Mucosa of stomach (tissue), 1 donor: ENCODE measurements around the gene ANAPC15.

Experiments
- H3K27me3 ChIP-seq: one replicate; pipeline ENCODE4 v1.7.0; 2013; ENCODE audit warnings: mild to moderate bottlenecking, low read length; ENCODE audit not compliant: control insufficient read depth, insufficient read depth
- H3K36me3 ChIP-seq: one replicate; pipeline ENCODE4 v1.7.0; 2013; ENCODE audit warnings: low read length; ENCODE audit not compliant: control insufficient read depth, insufficient read depth
- H3K4me1 ChIP-seq: one replicate; pipeline ENCODE4 v1.7.0; 2013; ENCODE audit warnings: mild to moderate bottlenecking, low read length; ENCODE audit not compliant: control insufficient read depth, insufficient read depth
- H3K4me3 ChIP-seq: one replicate; pipeline ENCODE4 v1.7.0; 2013; ENCODE audit warnings: low read length
- H3K9ac ChIP-seq: one replicate; pipeline ENCODE4 v1.7.0; 2013; ENCODE audit warnings: mild to moderate bottlenecking, low read length, moderate library complexity
- H3K9me3 ChIP-seq: one replicate; pipeline ENCODE4 v1.7.0; 2013; ENCODE audit warnings: mild to moderate bottlenecking, low read length, moderate library complexity; ENCODE audit not compliant: control insufficient read depth
- donor health status: Pancreatic carcinoma.

ANAPC15 gene

GRCh38 chr11:72122607-72123006, 10.1 kb upstream of the ANAPC15 start:
- no peaks in the 10 kb centered on the region for H3K9me3 ChIP-seq
- no peaks in the 10 kb centered on the region for H3K4me1 ChIP-seq
- no peak overlapping the region for H3K9ac ChIP-seq
- H3K36me3 ChIP-seq: no peaks in the 10 kb centered on the region
- H3K27me3 ChIP-seq: no peaks in the 10 kb centered on the region
- no peak overlapping the region for H3K4me3 ChIP-seq

- H3K9me3 ChIP-seq: no peaks in the 10 kb centered on the region
- no peaks in the 10 kb centered on the region for H3K36me3 ChIP-seq
- no peaks in the 10 kb centered on the region for H3K27me3 ChIP-seq
- no peak overlapping the region for H3K4me3 ChIP-seq
- no peaks in the 10 kb centered on the region for H3K4me1 ChIP-seq
- H3K9ac ChIP-seq: no peak overlapping the region
Measured at GRCh38 chr11:72120930-72121329, 8.4 kb upstream of the ANAPC15 start.

GRCh38 chr11:72119198-72119597, 6.7 kb upstream of the ANAPC15 start:
- Histone ChIP-seq H3K4me1 (no peaks in the 10 kb centered on the region), H3K27me3 (no peaks in the 10 kb centered on the region), H3K4me3 (no peak overlapping the region), H3K9ac (no peak overlapping the region), H3K36me3 (no peaks in the 10 kb centered on the region), H3K9me3 (no peaks in the 10 kb centered on the region)

- Histone ChIP-seq H3K27me3 (no peaks in the 10 kb centered on the region), H3K4me1 (peaks cover 14% of the 10 kb centered on the region), H3K4me3 (no peak overlapping the region), H3K9ac (no peak overlapping the region), H3K36me3 (no peaks in the 10 kb centered on the region), H3K9me3 (no peaks in the 10 kb centered on the region)
Measured at GRCh38 chr11:72116019-72116755, 3.7 kb upstream of the ANAPC15 start.

GRCh38 chr11:72114570-72114969, 2.1 kb upstream of the ANAPC15 start:
- no peaks in the 10 kb centered on the region for H3K9me3 ChIP-seq

GRCh38 chr11:72112978-72113808, 698 bp upstream of the ANAPC15 start:
- Histone ChIP-seq H3K36me3 (no peaks in the 10 kb centered on the region), H3K4me1 (peaks cover 14% of the 10 kb centered on the region), H3K9me3 (no peaks in the 10 kb centered on the region), H3K27me3 (no peaks in the 10 kb centered on the region), H3K4me3 (peak overlapping the region; percentile 81), H3K9ac (peak overlapping the region; percentile 79)

More at GRCh38 chr11:72114570-72114969, 2.1 kb upstream of the ANAPC15 start:
- Histone ChIP-seq H3K4me1 (peaks cover 14% of the 10 kb centered on the region), H3K27me3 (no peaks in the 10 kb centered on the region), H3K4me3 (no peak overlapping the region), H3K36me3 (no peaks in the 10 kb centered on the region), H3K9ac (no peak overlapping the region)

GRCh38 chr11:72111300-72112142, 974 bp downstream of the ANAPC15 start:
- no peaks in the 10 kb centered on the region for H3K9me3 ChIP-seq

GRCh38 chr11:72105888-72106287, 6.6 kb downstream of the ANAPC15 start, which contains the start of gene TOMT:
TSS of gene TOMT (plus strand) at chr11:72105924. CDS start at chr11:72105952, 28 bp downstream.
- H3K9me3 ChIP-seq: no peaks in the 10 kb centered on the region
- H3K9ac ChIP-seq: no peak within 1 kb of the TSS
- no peaks in the 10 kb centered on the region for H3K36me3 ChIP-seq
- no peaks in the 10 kb centered on the region for H3K27me3 ChIP-seq
- no peak within 1 kb of the TSS for H3K4me3 ChIP-seq
- H3K4me1 ChIP-seq: peaks cover 19% of the 10 kb centered on the region

More at GRCh38 chr11:72111300-72112142, 974 bp downstream of the ANAPC15 start:
- no peaks in the 10 kb centered on the region for H3K27me3 ChIP-seq
- H3K4me1 ChIP-seq: peaks cover 14% of the 10 kb centered on the region
- peak overlapping the region; percentile 81 for H3K4me3 ChIP-seq
- peak overlapping the region; percentile 79 for H3K9ac ChIP-seq
- H3K36me3 ChIP-seq: no peaks in the 10 kb centered on the region

GRCh38 chr11:72103754-72104167, 8.7 kb downstream of the ANAPC15 start:
- Histone ChIP-seq H3K4me1 (peaks cover 22% of the 10 kb centered on the region), H3K36me3 (peaks cover 3% of the 10 kb centered on the region), H3K9me3 (no peaks in the 10 kb centered on the region), H3K27me3 (no peaks in the 10 kb centered on the region), H3K9ac (peak overlapping the region; percentile 69), H3K4me3 (peak overlapping the region; percentile 88)

- Histone ChIP-seq H3K4me1 (peaks cover 22% of the 10 kb centered on the region), H3K9me3 (no peaks in the 10 kb centered on the region), H3K9ac (peak within 1 kb of the TSS; percentile 87), H3K4me3 (peak within 1 kb of the TSS; percentile 88), H3K36me3 (peaks cover 9% of the 10 kb centered on the region), H3K27me3 (no peaks in the 10 kb centered on the region)
Measured at GRCh38 chr11:72102946-72103753, 9.3 kb downstream of the ANAPC15 start, which contains the start of gene LAMTOR1. TSS of gene LAMTOR1 (minus strand) at chr11:72103297. CDS start at chr11:72103224, 73 bp downstream.

- Histone ChIP-seq H3K36me3 (peaks cover 11% of the 10 kb centered on the region), H3K4me1 (peaks cover 22% of the 10 kb centered on the region), H3K27me3 (no peaks in the 10 kb centered on the region), H3K4me3 (peak overlapping the region; percentile 71), H3K9me3 (no peaks in the 10 kb centered on the region), H3K9ac (peak overlapping the region; percentile 87)
Measured at GRCh38 chr11:72102631-72102945, 9.9 kb downstream of the ANAPC15 start.
